HEK293 (cell line): Measurements from ENCODE around the gene SH3TC1.

Source experiments
- ZNF16 ChIP-seq: fragments of 450-650 bp; formaldehyde crosslinking; IDR thresholded peaks from 2 replicates; pipeline ENCODE4 v1.5.1; 2016; ENCODE audit warnings: low read depth, missing biosample characterization, missing genetic modification characterization
- ZNF274 ChIP-seq, 2 experiments: fragments of 200-500 bp in 1 of 2; fragments of 450-650 bp in 1 of 2; sonication (Bioruptor generic) in 1 of 2; formaldehyde crosslinking in 1 of 2; IDR thresholded peaks; 2 replicates each; pipeline versions ENCODE4 v1.5.1 to v1.6.1; 2014 to 2016; ENCODE audit warnings: borderline replicate concordance in 1 of 2, inconsistent platforms in 1 of 2, low read length in 1 of 2, missing biosample characterization in 1 of 2, missing genetic modification characterization in 1 of 2
- ZNF311 ChIP-seq: fragments of 450-650 bp; formaldehyde crosslinking; IDR thresholded peaks from 2 replicates; pipeline ENCODE4 v1.5.1; 2017; ENCODE audit warnings: missing biosample characterization, missing genetic modification characterization, borderline replicate concordance
- TF ChIP-seq, protein P1 (sequence below): fragments of 450-650 bp; formaldehyde crosslinking; IDR thresholded peaks from 2 replicates; pipeline ENCODE4 v1.5.1; 2016; ENCODE audit warnings: missing biosample characterization, missing genetic modification characterization
- TF ChIP-seq, protein P2 (sequence below): fragments of 450-650 bp; formaldehyde crosslinking; IDR thresholded peaks from 2 replicates; pipeline ENCODE4 v1.5.1; 2016; ENCODE audit warnings: missing biosample characterization, missing genetic modification characterization

GRCh38 chr4:8208565-8208964 is 9.5 kb downstream of the SH3TC1 start:
- TF ChIP-seq ZNF311 (tag by site-specific recombination) = no peak
- no peak for TF ChIP-seq ZNF274 (IDR thresholded peaks at IDR 0.05; ENCODE audit: low read length)
- no peak for TF ChIP-seq ZNF274 (tag by site-specific recombination; IDR thresholded peaks at IDR 0.05; ENCODE audit: borderline replicate concordance)
- TF ChIP-seq, protein P1, sequence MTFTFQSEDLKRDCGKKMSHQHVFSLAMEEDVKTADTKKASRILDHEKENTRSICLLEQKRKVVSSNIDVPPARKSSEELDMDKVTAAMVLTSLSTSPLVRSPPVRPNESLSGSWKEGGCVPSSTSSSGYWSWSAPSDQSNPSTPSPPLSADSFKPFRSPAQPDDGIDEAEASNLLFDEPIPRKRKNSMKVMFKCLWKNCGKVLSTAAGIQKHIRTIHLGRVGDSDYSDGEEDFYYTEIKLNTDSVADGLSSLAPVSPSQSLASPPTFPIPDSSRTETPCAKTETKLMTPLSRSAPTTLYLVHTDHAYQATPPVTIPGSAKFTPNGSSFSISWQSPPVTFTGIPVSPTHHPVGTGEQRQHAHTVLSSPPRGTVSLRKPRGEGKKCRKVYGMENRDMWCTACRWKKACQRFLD (tag by site-specific recombination) = no peak
- TF ChIP-seq ZNF16 (tag by site-specific recombination) = no peak
- TF ChIP-seq, protein P2, sequence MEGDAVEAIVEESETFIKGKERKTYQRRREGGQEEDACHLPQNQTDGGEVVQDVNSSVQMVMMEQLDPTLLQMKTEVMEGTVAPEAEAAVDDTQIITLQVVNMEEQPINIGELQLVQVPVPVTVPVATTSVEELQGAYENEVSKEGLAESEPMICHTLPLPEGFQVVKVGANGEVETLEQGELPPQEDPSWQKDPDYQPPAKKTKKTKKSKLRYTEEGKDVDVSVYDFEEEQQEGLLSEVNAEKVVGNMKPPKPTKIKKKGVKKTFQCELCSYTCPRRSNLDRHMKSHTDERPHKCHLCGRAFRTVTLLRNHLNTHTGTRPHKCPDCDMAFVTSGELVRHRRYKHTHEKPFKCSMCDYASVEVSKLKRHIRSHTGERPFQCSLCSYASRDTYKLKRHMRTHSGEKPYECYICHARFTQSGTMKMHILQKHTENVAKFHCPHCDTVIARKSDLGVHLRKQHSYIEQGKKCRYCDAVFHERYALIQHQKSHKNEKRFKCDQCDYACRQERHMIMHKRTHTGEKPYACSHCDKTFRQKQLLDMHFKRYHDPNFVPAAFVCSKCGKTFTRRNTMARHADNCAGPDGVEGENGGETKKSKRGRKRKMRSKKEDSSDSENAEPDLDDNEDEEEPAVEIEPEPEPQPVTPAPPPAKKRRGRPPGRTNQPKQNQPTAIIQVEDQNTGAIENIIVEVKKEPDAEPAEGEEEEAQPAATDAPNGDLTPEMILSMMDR = no peak
